Ureter (tissue), 1 donor: ENCODE data around the gene CD226. TPM values are rescaled to one million over a fixed set of nuclear protein-coding genes. Genes with fewer than 3 reads are reported as not detected.
"Not testable (repeated sequence)": the region's sequence is repeated elsewhere in the genome, so short reads cannot be mapped to it uniquely, and the experiment has no call there.

ENCODE experiments used
- DNase-seq: peaks from one replicate; pipeline ENCODE4 v3.0.0-alpha.2; 2020; ENCODE audit warnings: low spot score
- total RNA-seq: library from RNA; stranded (reverse); gene quantifications from one replicate; pipeline ENCODE4 v1.2.4, GENCODE V29; 2023
- donor health status: DM: yes; HTN: yes; CAD: no.

Gene CD226
- total RNA-seq, 1 donor from 2014 or later = 2.4 TPM

- no peak for DNase-seq
These were observed 75.0 kb downstream of the CD226 start for GRCh38 chr18:69872661-69873060.

DNA sequence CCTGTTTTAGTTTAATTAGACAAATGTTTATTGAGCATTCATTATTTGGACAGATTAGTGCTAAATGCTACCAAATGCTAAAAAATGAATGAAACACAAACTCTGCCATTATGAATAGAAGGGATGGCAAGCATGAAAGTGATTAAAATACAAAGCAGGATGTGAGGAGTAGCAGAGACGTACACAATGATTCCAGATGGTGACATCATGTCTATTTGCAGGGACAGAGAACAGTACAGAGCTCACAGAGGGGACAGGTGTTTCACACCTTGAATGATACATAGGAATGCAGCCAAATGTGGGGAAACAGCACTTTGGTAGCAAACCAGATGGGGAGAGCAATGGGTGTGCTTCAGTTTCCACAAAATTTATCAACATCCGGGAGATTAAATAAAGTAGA, 76.3 kb downstream of the CD226 start:
- no peak for DNase-seq

GRCh38 chr18:69870736-69871135, 76.9 kb downstream of the CD226 start:
- DNase-seq = no peak

DNA sequence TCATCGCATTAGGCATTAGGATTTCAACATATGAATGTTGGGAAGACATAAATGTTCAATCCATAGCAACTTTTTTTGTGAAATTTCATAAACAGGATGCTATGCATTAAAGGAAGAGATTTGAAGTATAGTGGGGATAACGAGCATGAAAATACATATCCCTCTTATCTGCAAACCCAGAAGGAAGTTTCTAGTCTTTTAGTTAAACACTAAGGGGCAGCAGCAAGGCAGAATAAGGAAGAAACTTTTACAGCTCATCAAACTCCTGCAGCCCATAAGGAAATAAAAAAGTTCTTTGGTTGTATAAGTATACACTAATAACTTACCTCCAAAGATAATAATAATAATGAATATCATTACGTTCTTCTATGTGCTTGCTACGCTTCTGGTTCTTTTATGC, 81.5 kb downstream of the CD226 start:
- no peak for DNase-seq

- DNase-seq = no peak
These were observed 81.9 kb downstream of the CD226 start for GRCh38 chr18:69865776-69866175.

- DNase-seq = not testable (repeated sequence)
These were observed 82.9 kb downstream of the CD226 start for GRCh38 chr18:69864802-69865201.

- no peak for DNase-seq
These were observed 88.8 kb downstream of the CD226 start for GRCh38 chr18:69858897-69859296.

DNA sequence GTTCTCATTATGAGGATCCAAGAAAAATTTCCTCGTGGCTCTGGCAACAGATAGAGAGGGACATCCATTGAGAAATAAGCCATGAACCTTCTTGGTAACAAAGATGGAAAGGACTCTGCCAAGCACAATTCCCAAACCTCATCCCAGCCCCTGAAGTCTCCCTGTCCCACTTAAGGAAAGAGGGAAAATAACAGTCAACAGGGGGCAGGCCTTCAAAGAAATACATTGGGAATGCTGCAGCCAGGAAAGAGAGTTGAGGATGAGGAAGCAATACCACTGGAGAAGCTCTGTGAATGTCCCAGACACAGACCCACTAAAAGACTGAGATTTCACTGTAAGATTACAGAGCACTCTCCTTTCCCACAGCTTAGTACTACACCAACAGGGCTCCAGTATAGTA, 93.2 kb downstream of the CD226 start:
- DNase-seq = no peak

DNA sequence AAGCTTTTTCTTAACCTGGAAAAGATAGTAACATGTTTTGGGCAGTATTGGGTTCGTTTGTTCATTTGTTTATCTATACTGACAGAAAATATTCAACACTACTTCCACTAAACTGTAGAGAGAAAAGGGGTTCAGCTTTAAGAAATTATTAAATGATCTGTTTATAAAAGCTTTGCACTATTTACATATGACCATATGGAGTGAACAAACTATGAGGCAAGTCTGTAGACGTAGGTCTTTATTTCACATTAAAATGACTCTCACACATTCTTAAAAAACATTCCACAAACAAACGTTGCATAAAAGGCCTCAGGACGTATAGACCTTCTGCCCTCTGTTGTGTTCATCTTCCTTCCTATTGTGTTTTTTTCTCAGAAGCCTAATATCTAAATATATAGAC, 94.6 kb downstream of the CD226 start:
- no peak for DNase-seq

- no peak for DNase-seq
These were observed 101.8 kb downstream of the CD226 start for GRCh38 chr18:69845593-69846506.

- DNase-seq = no peak
These were observed 103.0 kb downstream of the CD226 start for GRCh38 chr18:69844656-69845055.

DNA sequence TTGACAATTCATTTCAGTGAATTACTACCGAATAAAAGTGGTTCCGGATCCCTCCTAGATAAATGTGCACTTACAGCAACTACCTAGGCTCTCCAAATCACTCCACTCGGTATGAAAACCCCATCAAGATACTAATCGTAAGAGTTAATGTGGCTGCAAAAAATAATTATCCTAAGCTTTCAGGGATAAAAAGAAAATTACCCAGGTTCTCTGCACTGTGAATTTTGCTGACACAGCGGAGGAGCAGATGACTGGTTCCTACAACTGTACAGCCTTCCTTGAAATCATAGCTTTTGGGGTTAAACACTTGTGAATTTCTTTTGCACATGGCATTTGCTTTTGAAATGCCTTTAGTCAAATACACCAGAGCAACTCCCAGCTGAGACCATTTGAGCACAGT, 104.7 kb downstream of the CD226 start:
- no peak for DNase-seq

- DNase-seq = no peak
These were observed 106.6 kb downstream of the CD226 start for GRCh38 chr18:69841117-69841516.

DNA sequence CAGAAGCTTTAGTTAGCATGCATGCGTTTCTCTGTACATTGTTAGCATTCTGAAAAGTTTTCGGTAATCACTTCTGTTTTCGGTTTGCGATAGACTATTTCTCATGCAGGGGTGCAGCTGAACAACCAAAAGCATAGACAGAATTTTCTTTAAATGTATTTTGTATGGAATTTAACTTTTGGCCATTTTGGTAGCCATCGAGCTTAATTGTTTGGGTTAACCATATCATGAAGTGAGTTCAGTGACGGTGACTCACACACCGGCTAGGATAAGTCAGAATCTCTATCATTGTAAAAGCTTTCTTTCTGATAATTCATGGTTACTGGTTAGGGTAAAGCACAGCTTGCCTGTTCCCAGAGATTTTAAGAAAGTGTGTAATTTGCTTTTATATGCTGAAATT, 107.2 kb downstream of the CD226 start:
- no peak for DNase-seq

DNA sequence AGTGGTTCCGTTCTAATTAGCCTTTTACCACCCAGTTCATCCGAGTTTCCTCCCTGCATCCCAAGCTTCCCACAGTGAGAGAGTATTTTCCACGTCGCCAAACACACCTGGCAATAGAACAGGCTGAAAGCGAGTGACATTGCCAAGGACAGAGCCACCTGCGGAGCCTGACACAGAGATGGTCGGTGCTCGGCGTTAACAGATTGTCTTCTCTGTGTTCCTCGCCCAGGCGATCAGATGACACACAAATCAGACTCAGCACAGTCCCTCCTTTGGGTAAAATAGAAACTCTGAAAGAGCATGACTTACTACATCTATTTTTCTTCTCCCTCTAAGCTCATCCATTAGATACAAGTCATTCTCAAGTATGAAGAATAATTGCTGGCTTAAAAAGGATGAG, 107.7 kb downstream of the CD226 start:
- DNase-seq = no peak

- no peak for DNase-seq
These were observed 108.2 kb downstream of the CD226 start for GRCh38 chr18:69839497-69839896.

DNA sequence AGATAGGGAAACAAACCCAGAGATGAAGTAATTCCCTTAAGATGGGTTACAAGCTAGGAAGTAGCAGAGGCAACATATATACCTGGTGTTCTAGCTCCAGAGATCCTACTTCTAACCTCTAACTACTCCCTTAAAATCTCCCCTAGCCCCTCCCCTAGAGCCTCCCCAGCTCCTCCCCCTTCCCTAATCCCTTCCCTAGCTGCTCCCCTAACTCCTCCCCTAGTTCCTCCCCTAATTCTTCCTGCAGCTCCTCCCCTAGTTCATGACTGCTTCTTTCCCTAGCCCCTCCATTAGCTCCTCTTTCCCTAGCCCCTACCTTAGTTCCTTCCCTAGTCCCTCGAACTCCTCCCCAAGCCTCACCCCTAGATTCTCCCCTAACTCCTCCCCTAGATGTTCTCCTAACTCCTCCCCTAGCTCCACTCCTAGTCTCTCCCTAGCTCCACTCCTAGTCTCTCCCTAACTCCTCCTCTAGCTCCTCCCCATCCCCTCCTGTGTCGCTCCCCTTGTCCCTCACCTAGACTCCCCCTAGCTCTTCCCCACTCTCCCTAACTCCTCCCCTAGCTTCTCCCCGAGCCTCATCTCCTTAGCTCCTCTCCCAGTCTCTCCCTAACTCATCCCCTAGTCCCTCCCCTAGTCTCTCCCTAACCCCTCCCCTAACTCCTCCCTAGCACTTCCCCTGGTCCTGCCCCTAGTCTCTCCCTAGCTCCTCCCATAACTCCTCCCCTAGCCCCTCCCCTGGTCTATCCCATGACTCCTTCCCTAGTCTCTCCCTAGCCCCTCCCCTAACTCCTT, 108.9 kb downstream of the CD226 start:
- no peak for DNase-seq

DNA sequence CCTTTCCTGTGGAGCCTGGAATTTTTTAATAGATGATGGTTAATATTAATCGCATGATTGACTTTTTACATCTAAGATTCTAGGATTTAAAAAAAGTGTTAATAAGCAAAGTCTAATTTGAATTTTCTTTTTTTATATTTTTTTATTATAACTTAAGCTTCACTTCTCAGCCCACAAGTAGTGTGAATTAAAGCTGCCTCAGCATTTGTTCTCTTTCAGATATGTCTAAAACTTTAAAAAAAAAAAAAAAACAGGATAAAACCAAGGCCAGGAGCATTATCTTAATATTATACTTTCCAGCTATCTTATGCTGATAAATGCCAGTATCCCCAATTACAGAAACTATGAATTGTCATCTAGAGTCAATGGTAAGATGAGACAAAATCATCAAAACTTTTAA, 109.7 kb downstream of the CD226 start:
- no peak for DNase-seq

- not testable (repeated sequence) for DNase-seq
These were observed 112.7 kb downstream of the CD226 start for GRCh38 chr18:69834980-69835379.

DNA sequence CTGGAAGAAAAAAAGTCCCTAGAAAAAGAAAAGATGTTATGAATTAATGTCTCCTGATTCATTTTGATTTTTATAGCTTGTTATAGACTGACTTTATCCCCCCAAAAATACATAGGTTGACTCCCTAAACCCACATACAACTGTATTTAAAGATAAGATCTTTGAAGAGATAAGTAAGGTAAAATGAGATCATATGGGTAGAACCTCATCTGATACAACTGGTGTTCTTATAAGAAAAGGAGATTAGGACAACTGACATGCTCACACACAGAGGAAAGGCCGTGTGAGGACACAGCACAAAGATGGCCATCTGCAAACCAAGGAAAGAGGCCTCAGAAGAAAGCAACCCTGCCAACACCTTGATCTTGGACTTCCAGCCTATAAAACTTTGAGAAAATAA, 117.5 kb downstream of the CD226 start:
- no peak for DNase-seq

GRCh38 chr18:69820538-69820937, 127.1 kb downstream of the CD226 start:
- DNase-seq = no peak

DNA sequence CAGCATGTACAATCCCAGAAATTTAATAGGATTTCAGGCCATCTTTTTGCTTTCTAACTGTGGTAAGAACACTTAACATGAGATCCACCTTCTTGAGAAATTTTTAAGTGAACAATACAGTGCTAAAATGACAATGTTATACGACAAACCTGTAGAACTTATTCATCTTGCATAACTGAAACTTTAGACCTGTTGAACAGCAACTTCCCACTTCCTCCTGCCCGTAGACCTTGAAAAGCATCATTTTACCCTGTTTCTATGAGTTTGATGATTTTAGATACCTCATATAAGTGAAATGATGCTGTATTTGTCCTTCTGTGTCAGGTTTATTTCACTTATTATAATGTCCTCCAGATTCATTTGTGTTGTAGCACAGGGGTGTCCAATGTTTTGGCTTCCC, 128.2 kb downstream of the CD226 start:
- DNase-seq = no peak

GRCh38 chr18:69817335-69817940, 130.2 kb downstream of the CD226 start:
- no peak for DNase-seq
